ENCODE results near the gene SBK2.

The SBK2 gene

GRCh38 chr19:55486971-55487923 is 49.7 kb downstream of the SBK2 start:
- in situ Hi-C loops (cut with MboI; ENCODE audit: low sequenced_read_pairs), result no loop called here

- in situ Hi-C loops (cut with MboI; ENCODE audit: low sequenced_read_pairs), result no loop called here
Measured at GRCh38 chr19:55486043-55486970, 50.6 kb downstream of the SBK2 start.

- in situ Hi-C loops (cut with MboI; ENCODE audit: low sequenced_read_pairs), result no loop called here
Measured at GRCh38 chr19:55485439-55486011, 51.4 kb downstream of the SBK2 start.

GRCh38 chr19:55484593-55485438 is 52.1 kb downstream of the SBK2 start, which contains the start of gene NAT14:
Gene NAT14, plus strand, starts transcription at chr19:55485188. Its CDS starts 521 bp downstream, at chr19:55485709.
- in situ Hi-C loops (cut with MboI; ENCODE audit: low sequenced_read_pairs), result no loop called here

- in situ Hi-C loops (cut with MboI; ENCODE audit: low sequenced_read_pairs), result no loop called here
Measured at GRCh38 chr19:55483706-55484592, 53.0 kb downstream of the SBK2 start.

- in situ Hi-C loops (cut with MboI; ENCODE audit: low sequenced_read_pairs), result no loop called here
Measured at GRCh38 chr19:55482967-55483705, 53.8 kb downstream of the SBK2 start.

GRCh38 chr19:55482156-55482961 is 54.6 kb downstream of the SBK2 start:
- in situ Hi-C loops (cut with MboI; ENCODE audit: low sequenced_read_pairs), result no loop called here

GRCh38 chr19:55481794-55482155 is 55.2 kb downstream of the SBK2 start:
- in situ Hi-C loops (cut with MboI; ENCODE audit: low sequenced_read_pairs), result no loop called here

- in situ Hi-C loops (cut with MboI; ENCODE audit: low sequenced_read_pairs), result no loop called here
Measured at GRCh38 chr19:55481148-55481793, 55.7 kb downstream of the SBK2 start.

- in situ Hi-C loops (cut with MboI; ENCODE audit: low sequenced_read_pairs), result no loop called here
Measured at GRCh38 chr19:55479451-55480230, 57.3 kb downstream of the SBK2 start.

- in situ Hi-C loops (cut with MboI; ENCODE audit: low sequenced_read_pairs), result no loop called here
Measured at GRCh38 chr19:55479045-55479444, 57.9 kb downstream of the SBK2 start.
